Neural crest cell (in vitro differentiated cells): ENCODE results near the gene SCRT2. TPM values are rescaled to one million over a fixed set of nuclear protein-coding genes. Genes with fewer than 3 reads are reported as not detected.
"Not testable (repeated sequence)": the region's sequence is repeated elsewhere in the genome, so short reads cannot be mapped to it uniquely, and the experiment has no call there.

Experiments
- DNase-seq: peaks from one replicate; pipeline ENCODE4 v3.0.0; 2021; ENCODE audit warnings: low read depth, mixed read lengths, low spot score
- H3K27ac Mint-ChIP-seq: one replicate; pipeline ENCODE4 v1.8.0; 2021; ENCODE audit warnings: mild to moderate bottlenecking, mixed read lengths; ENCODE audit not compliant: unreplicated experiment
- H3K27me3 Mint-ChIP-seq: 2 replicates; pipeline ENCODE4 v1.8.0; 2021; ENCODE audit warnings: low read depth, mild to moderate bottlenecking, mixed read lengths
- H3K36me3 Mint-ChIP-seq: 2 replicates; pipeline ENCODE4 v1.8.0; 2021; ENCODE audit warnings: low read depth, mild to moderate bottlenecking, mixed read lengths
- H3K4me1 Mint-ChIP-seq: 2 replicates; pipeline ENCODE4 v1.8.0; 2021; ENCODE audit warnings: mixed read lengths
- H3K4me3 Mint-ChIP-seq: one replicate; pipeline ENCODE4 v1.8.0; 2021; ENCODE audit warnings: mild to moderate bottlenecking, mixed read lengths
- H3K9me3 Mint-ChIP-seq: 2 replicates; pipeline ENCODE4 v1.8.0; 2021; ENCODE audit warnings: mixed read lengths
- CTCF ChIP-seq: fragments of 200-600 bp; sonication (generic); conservative IDR thresholded peaks from 2 replicates; pipeline ENCODE4 v1.5.0; 2021; ENCODE audit warnings: antibody characterized with exemption, mild to moderate bottlenecking
- total RNA-seq: library from RNA; stranded (reverse); gene quantifications from 2 replicates; pipeline ENCODE4 v1.2.1, GENCODE V29; 2021

SCRT2 gene
- total RNA-seq, 1 donor from 2014 or later = 3.7 TPM

- no peak for TF ChIP-seq CTCF
- Mint-ChIP-seq H3K27me3 (peaks cover 36% of the 10 kb centered on the region), H3K27ac (no peak overlapping the region), H3K4me1 (peaks cover 16% of the 10 kb centered on the region), H3K36me3 (no peaks in the 10 kb centered on the region), H3K9me3 (no peaks in the 10 kb centered on the region), H3K4me3 (no peak overlapping the region)
- DNase-seq = no peak
These were observed 18.9 kb upstream of the SCRT2 start for GRCh38 chr20:694496-694895.

- DNase-seq, H3K4me3 Mint-ChIP-seq, H3K36me3 Mint-ChIP-seq, H3K9me3 Mint-ChIP-seq, H3K27ac Mint-ChIP-seq: not testable (repeated sequence)
- Mint-ChIP-seq H3K4me1 (peaks cover 18% of the 10 kb centered on the region), H3K27me3 (peaks cover 43% of the 10 kb centered on the region)
These were observed 18.2 kb upstream of the SCRT2 start for GRCh38 chr20:693786-694185.

GRCh38 chr20:692044-692443 lies 16.4 kb upstream of the SCRT2 start:
- Mint-ChIP-seq H3K27ac (no peak overlapping the region), H3K27me3 (peaks cover 60% of the 10 kb centered on the region), H3K4me3 (no peak overlapping the region), H3K4me1 (peaks cover 21% of the 10 kb centered on the region), H3K36me3 (no peaks in the 10 kb centered on the region), H3K9me3 (no peaks in the 10 kb centered on the region)
- no peak for DNase-seq
- TF ChIP-seq CTCF = no peak

- Mint-ChIP-seq H3K9me3 (no peaks in the 10 kb centered on the region), H3K4me1 (peaks cover 12% of the 10 kb centered on the region), H3K36me3 (no peaks in the 10 kb centered on the region), H3K27ac (no peak overlapping the region), H3K4me3 (no peak overlapping the region), H3K27me3 (peaks cover 64% of the 10 kb centered on the region)
- no peak for DNase-seq
- TF ChIP-seq CTCF = no peak
These were observed 14.3 kb upstream of the SCRT2 start for GRCh38 chr20:689947-690346.

GRCh38 chr20:689348-689747 lies 13.7 kb upstream of the SCRT2 start:
- H3K4me1 Mint-ChIP-seq = peaks cover 12% of the 10 kb centered on the region
- no peak overlapping the region for H3K4me3 Mint-ChIP-seq
- H3K9me3 Mint-ChIP-seq = no peaks in the 10 kb centered on the region
- no peaks in the 10 kb centered on the region for H3K36me3 Mint-ChIP-seq
- no peak for DNase-seq
- H3K27me3 Mint-ChIP-seq = peaks cover 63% of the 10 kb centered on the region
- no peak for TF ChIP-seq CTCF
- H3K27ac Mint-ChIP-seq = no peak overlapping the region

GRCh38 chr20:688809-689212 lies 13.2 kb upstream of the SCRT2 start:
- DNase-seq = no peak
- Mint-ChIP-seq H3K4me1 (peaks cover 12% of the 10 kb centered on the region), H3K4me3 (no peak overlapping the region), H3K36me3 (no peaks in the 10 kb centered on the region), H3K27ac (no peak overlapping the region), H3K27me3 (peaks cover 61% of the 10 kb centered on the region), H3K9me3 (no peaks in the 10 kb centered on the region)
- TF ChIP-seq CTCF = peak; percentile 29
